ENCODE results near the gene HOXD10. TPM values are rescaled to one million over a fixed set of nuclear protein-coding genes. Genes with fewer than 3 reads are reported as not detected.

Gene HOXD10
- total and polyA plus RNA-seq, 9 of the 15 experiments (the other 6 are each of a cell fraction or from before 2014, with no cell fraction given) = not detected

- no peak for DNase-seq (ENCODE audit: extremely low read depth in 1 of 4, low spot score in 3 of 4)
- H3K79me2 ChIP-seq (ENCODE audit: control insufficient read depth, insufficient read depth, low read length) = no peaks in the 10 kb centered on the region
- BruUV-seq (replicated peaks) = no TSS peak
- intact Hi-C loops (cut with micrococcal nuclease) (no loop called here), in situ Hi-C loops (cut with MboI) (loop anchor here (10.0 to 25.0 kb wide), 2 partner anchors 659 to 1047 kb away; no protein-coding TSS in a partner anchor)
- TF ChIP-seq SETDB1 (IDR thresholded peaks at IDR 0.05; ENCODE audit: low read length) = no peak
- TF ChIP-seq KDM1A (IDR thresholded peaks at IDR 0.05) = no peak
- no peak for TF ChIP-seq RERE (CRISPR knock-in tag; IDR thresholded peaks at IDR 0.05; ENCODE audit: borderline replicate concordance)
- TF ChIP-seq MBD1 (CRISPR knock-in tag; IDR thresholded peaks at IDR 0.05) = no peak
- TF ChIP-seq CTBP1 (IDR thresholded peaks at IDR 0.05; ENCODE audit: borderline replicate concordance) = no peak
- 0 out of 2 replicates have a peak, but pooled peaks have one; percentile 29 for TF ChIP-seq ZBTB1 (CRISPR knock-in tag; IDR thresholded peaks at IDR 0.05; ENCODE audit: borderline replicate concordance, low read depth)
- ATAC-seq = no peak
- WGBS (ENCODE audit: insufficient coverage, low coverage, missing lambda C conversion rate) = 23% methylated on average over 27 of the region's 27 CpGs
- H3K4me3 ChIP-seq = no peak within 1 kb of the TSS
- no peak within 1 kb of the TSS for H3K9ac ChIP-seq (ENCODE audit: insufficient read depth in 1 of 2, low read depth in 2 of 2, low read length in 2 of 2)
- peaks cover 4% of the 10 kb centered on the region; the same call in 1 of the 2 replicates for H4K20me1 ChIP-seq (replicated peaks; ENCODE audit: control insufficient read depth, insufficient read depth, low read length)
- no peak for FAIRE-seq
- H2AFZ ChIP-seq (ENCODE audit: low read depth, low read length) = no peak within 1 kb of the TSS
- POLR2A ChIA-PET = no interaction called here
- H3K4me1 ChIP-seq (replicated peaks in 1 of 2; ENCODE audit: control insufficient read depth in 2 of 2, insufficient read depth in 2 of 2, low read length in 2 of 2) = peaks cover 0 to 48% of the 10 kb centered on the region in 2 experiments; a peak in 3 of 5 replicates
- no peak within 1 kb of the TSS for H3K4me2 ChIP-seq (ENCODE audit: insufficient read depth, low read length)
- H3K9me3 ChIP-seq (replicated peaks; ENCODE audit: control insufficient read depth, insufficient read depth, low read depth, low read length) = peaks cover 10% of the 10 kb centered on the region
- H3K27me3 ChIP-seq (ENCODE audit: control insufficient read depth in 2 of 2, insufficient read depth in 2 of 2, low read length in 2 of 2) = peaks cover 57 to 86% of the 10 kb centered on the region in 2 experiments
- H3K36me3 ChIP-seq (ENCODE audit: control insufficient read depth, insufficient read depth, low read length) = no peaks in the 10 kb centered on the region
- CTCF ChIA-PET (ENCODE audit: low intra/inter-chr PET ratio) = no interaction called here
- no peaks in the 10 kb centered on the region for H3K9me1 ChIP-seq (ENCODE audit: control insufficient read depth, insufficient read depth, low read length)
- no peak within 1 kb of the TSS for H3K27ac ChIP-seq (ENCODE audit: extremely low read depth, low read depth, low read length)
Measured at GRCh38 chr2:176083796-176084261, 32.7 kb upstream of the HOXD10 start, which contains the start of gene EVX2. Gene EVX2 (minus strand): TSS chr2:176083962. CDS start chr2:176083776, 186 bp downstream.
